BLaER1 (cell line): ENCODE measurements around the gene NFRKB.

Source experiments
- H3K27ac ChIP-seq: shearing (Covaris generic); formaldehyde crosslinking; 2 replicates; pipeline ENCODE4 v1.8.1; 2022
- H3K27me3 ChIP-seq: shearing (Covaris generic); formaldehyde crosslinking; 2 replicates; pipeline ENCODE4 v1.8.1; 2022
- H3K36me3 ChIP-seq: shearing (Covaris generic); formaldehyde crosslinking; 2 replicates; pipeline ENCODE4 v1.8.1; 2022
- H3K4me1 ChIP-seq: shearing (Covaris generic); formaldehyde crosslinking; 2 replicates; pipeline ENCODE4 v1.8.1; 2022
- H3K4me2 ChIP-seq: shearing (Covaris generic); formaldehyde crosslinking; 2 replicates; pipeline ENCODE4 v1.8.1; 2022
- H3K4me3 ChIP-seq: shearing (Covaris generic); formaldehyde crosslinking; 2 replicates; pipeline ENCODE4 v1.8.1; 2022
- H3K9ac ChIP-seq: shearing (Covaris generic); formaldehyde crosslinking; 2 replicates; pipeline ENCODE4 v1.8.1; 2022
- H3K9me3 ChIP-seq: shearing (Covaris generic); formaldehyde crosslinking; 2 replicates; pipeline ENCODE4 v1.8.1; 2022
- H4K20me1 ChIP-seq: shearing (Covaris generic); formaldehyde crosslinking; 2 replicates; pipeline ENCODE4 v1.8.1; 2022
- Cebpa-rat ChIP-seq: shearing (Covaris generic); IDR thresholded peaks from 2 replicates; pipeline ENCODE4 v1.8.1; 2022

NFRKB gene

DNA sequence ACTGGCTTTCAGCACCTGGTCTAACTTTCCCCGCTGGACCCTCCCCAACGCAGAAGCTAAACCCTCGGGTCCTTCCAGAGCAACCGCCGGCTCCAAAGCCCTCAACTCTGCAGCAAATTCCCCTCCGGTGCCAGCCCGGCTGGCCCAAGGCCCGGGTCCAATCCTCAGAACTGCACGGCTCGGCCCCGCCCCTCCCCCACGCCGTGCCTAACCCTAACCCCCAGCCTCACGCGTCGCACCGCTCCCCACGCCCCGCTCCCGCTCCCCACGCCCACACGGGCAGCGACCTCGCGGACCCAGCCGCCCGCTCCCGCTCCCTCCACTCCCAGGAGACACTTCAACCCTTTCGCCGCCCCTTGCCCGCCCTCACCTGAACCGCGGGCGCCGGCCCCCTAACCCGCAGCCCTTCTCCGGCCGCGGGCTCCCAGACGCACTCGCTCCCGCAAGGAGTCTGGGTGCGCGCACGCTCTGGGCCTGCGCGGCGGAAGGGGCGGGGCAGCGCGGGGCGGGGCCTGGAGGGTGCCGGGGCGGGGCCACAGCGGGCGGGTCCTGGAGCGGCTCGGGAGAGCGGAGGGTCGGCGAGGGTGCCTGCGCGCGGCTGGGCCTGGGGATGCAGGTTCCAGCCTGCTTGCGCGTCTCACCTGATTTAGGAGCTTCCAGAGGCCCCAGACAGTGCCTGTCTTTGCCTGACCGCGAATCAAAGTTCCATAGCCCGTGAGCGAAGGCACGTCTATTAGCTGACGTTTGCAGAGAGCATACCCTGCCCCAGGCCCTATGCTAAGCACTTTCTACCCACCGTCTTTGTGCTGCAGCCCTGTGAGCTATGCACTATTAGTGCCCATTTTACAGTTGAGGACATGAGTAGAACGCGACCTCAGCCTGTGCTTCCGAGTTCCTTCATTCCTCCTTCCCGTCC is at the start of gene NFRKB:
TSS of gene NFRKB (minus strand) at position 453 of the 916 bp plus-strand sequence. CDS start 2,729 bp downstream, outside the sequence.
- peak within 1 kb of the TSS; percentile 78 for H3K27ac ChIP-seq
- H3K4me3 ChIP-seq, result peak within 1 kb of the TSS; percentile 82
- no peaks in the 10 kb centered on the region for H3K9me3 ChIP-seq
- peaks cover 36% of the 10 kb centered on the region for H3K36me3 ChIP-seq
- H3K4me2 ChIP-seq, result peak within 1 kb of the TSS; percentile 79
- no peak for TF ChIP-seq Cebpa-rat
- H3K27me3 ChIP-seq, result no peaks in the 10 kb centered on the region
- H4K20me1 ChIP-seq, result peaks cover 43% of the 10 kb centered on the region
- peaks cover 21% of the 10 kb centered on the region for H3K4me1 ChIP-seq
- H3K9ac ChIP-seq, result peak within 1 kb of the TSS; percentile 83

DNA sequence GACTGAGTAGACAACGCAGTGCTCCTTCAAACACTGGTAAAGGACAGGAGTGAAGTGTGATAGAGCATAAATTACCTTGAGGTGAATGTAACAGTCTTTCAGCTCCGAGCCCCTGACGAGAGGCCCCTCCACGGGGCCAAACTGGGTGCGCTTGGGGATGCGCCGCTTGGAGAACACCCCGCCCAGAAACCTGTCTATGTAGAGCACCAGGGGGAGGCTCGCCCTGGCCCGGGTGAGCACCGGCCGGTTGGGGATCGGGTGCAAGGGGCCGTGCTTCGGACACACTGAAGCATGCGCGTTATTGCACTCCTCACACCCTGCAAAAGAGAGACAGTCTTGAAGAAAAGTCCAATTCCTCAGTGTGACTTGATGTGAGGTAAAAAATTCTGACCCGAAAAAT is 49.3 kb upstream of the NFRKB start:
- Histone ChIP-seq H3K27ac (no peak overlapping the region), H3K4me1 (peaks cover 44% of the 10 kb centered on the region), H3K4me3 (no peak overlapping the region), H3K36me3 (peaks cover 40% of the 10 kb centered on the region), H3K9me3 (peaks cover 9% of the 10 kb centered on the region; the same call in 1 of the 2 replicates), H4K20me1 (no peaks in the 10 kb centered on the region), H3K27me3 (no peaks in the 10 kb centered on the region), H3K4me2 (no peak overlapping the region), H3K9ac (no peak overlapping the region)
- TF ChIP-seq Cebpa-rat, result no peak

- no peaks in the 10 kb centered on the region for H3K27me3 ChIP-seq
- no peak for TF ChIP-seq Cebpa-rat
- H3K9ac ChIP-seq, result no peak overlapping the region
- no peaks in the 10 kb centered on the region for H4K20me1 ChIP-seq
- H3K4me1 ChIP-seq, result peaks cover 32% of the 10 kb centered on the region
- H3K27ac ChIP-seq, result no peak overlapping the region
- peaks cover 44% of the 10 kb centered on the region for H3K36me3 ChIP-seq
- no peak overlapping the region for H3K4me3 ChIP-seq
- H3K9me3 ChIP-seq, result peaks cover 9% of the 10 kb centered on the region; the same call in 1 of the 2 replicates
- no peak overlapping the region for H3K4me2 ChIP-seq
These were observed 47.7 kb upstream of the NFRKB start for GRCh38 chr11:129943036-129943435.

GRCh38 chr11:129939510-129939909 is 44.1 kb upstream of the NFRKB start:
- Histone ChIP-seq H3K9ac (no peak overlapping the region), H3K9me3 (peaks cover 5% of the 10 kb centered on the region; the same call in 1 of the 2 replicates), H4K20me1 (no peaks in the 10 kb centered on the region), H3K36me3 (peaks cover 38% of the 10 kb centered on the region), H3K4me1 (peaks cover 13% of the 10 kb centered on the region), H3K4me2 (no peak overlapping the region), H3K4me3 (no peak overlapping the region), H3K27me3 (no peaks in the 10 kb centered on the region), H3K27ac (no peak overlapping the region)
- TF ChIP-seq Cebpa-rat, result no peak

- peaks cover 20% of the 10 kb centered on the region for H3K4me1 ChIP-seq
- no peaks in the 10 kb centered on the region; the same call in 1 of the 2 replicates for H3K9me3 ChIP-seq
- no peak overlapping the region for H3K27ac ChIP-seq
- no peak overlapping the region for H3K9ac ChIP-seq
- no peaks in the 10 kb centered on the region for H3K27me3 ChIP-seq
- no peak for TF ChIP-seq Cebpa-rat
- no peak overlapping the region for H3K4me3 ChIP-seq
- peaks cover 33% of the 10 kb centered on the region for H3K36me3 ChIP-seq
- no peaks in the 10 kb centered on the region for H4K20me1 ChIP-seq
- H3K4me2 ChIP-seq, result no peak overlapping the region
These were observed 43.4 kb upstream of the NFRKB start for GRCh38 chr11:129938764-129939163.

DNA sequence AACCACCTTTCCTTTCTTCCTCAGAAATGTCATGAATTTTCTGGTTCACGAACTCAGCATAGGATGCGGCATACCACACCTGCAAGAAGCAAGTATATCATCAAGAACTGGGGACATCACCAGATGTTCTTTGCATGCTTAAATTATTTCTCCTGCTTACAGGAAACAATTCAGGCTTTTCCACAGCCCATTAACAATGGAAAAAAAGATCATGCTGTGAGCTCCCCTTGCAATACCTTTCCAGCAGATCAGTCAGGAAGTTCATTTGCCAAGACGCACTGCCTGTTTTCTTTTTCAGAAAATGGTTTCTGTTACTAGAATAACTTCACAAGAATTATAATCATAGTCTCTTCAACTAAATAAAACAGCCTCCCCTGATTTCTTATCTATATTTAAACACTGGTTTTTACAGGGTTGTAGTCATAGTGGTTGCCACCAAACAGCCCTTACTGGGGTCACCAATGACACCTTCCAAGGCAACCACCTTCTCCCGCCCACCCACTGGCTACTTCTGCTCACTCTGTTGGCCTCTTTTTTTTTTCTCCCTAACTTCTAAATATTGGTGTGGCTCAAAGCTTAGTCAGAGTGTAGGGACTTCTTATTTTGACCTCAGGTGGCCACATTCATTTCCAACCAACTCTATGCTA is 42.3 kb upstream of the NFRKB start:
- H3K9ac ChIP-seq, result no peak overlapping the region
- H3K27me3 ChIP-seq, result no peaks in the 10 kb centered on the region
- H3K9me3 ChIP-seq, result no peaks in the 10 kb centered on the region
- no peaks in the 10 kb centered on the region for H4K20me1 ChIP-seq
- no peak overlapping the region for H3K4me3 ChIP-seq
- H3K4me2 ChIP-seq, result peak overlapping the region; percentile 36
- no peak for TF ChIP-seq Cebpa-rat
- no peak overlapping the region for H3K27ac ChIP-seq
- peaks cover 24% of the 10 kb centered on the region for H3K36me3 ChIP-seq
- peaks cover 22% of the 10 kb centered on the region for H3K4me1 ChIP-seq

DNA sequence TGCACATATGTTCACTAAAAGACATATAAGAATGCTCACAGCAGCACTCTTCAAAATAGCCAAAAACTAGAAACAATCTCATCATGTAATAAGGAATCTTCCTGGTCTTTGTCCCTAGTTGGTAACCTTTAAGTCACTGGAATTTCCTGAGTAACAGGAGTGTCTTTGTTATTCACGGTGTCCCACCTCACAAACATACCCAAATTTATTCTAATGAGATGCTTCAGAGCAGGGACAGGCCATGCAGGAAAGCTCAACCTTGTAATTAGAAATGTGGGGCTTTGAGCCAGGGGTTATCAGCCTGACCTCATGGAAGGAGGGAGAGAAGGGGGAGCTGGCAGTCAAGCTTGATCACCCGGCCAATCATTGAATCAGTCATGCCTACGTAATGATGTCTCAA is 40.3 kb upstream of the NFRKB start:
- no peaks in the 10 kb centered on the region for H3K27me3 ChIP-seq
- TF ChIP-seq Cebpa-rat, result no peak
- no peak overlapping the region for H3K4me2 ChIP-seq
- no peak overlapping the region for H3K27ac ChIP-seq
- H3K4me1 ChIP-seq, result peaks cover 22% of the 10 kb centered on the region
- H3K9ac ChIP-seq, result no peak overlapping the region
- peaks cover 24% of the 10 kb centered on the region for H3K36me3 ChIP-seq
- no peaks in the 10 kb centered on the region for H3K9me3 ChIP-seq
- H3K4me3 ChIP-seq, result no peak overlapping the region
- no peaks in the 10 kb centered on the region for H4K20me1 ChIP-seq

DNA sequence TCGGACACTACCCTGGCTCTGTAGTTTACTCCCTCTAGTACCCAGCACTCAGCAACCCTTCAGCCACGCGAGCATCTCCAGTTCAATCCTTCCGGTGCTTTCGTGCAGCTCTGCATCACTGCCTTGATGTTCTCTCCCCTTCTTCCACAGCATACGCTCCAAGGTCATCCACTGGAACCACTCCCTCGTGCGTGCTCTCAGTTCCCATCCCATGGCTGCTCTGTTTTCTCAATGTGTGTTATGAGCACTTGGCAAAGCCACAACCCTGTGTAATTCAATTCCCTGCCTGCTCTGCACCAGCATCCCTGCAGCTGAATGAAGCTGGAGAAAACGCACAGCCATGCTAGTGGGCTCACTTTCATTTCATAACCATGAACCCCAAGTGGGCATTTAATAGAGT is 38.5 kb upstream of the NFRKB start:
- no peak overlapping the region for H3K9ac ChIP-seq
- H3K9me3 ChIP-seq, result no peaks in the 10 kb centered on the region
- no peak overlapping the region for H3K4me3 ChIP-seq
- no peak overlapping the region for H3K27ac ChIP-seq
- no peaks in the 10 kb centered on the region for H4K20me1 ChIP-seq
- H3K36me3 ChIP-seq, result peaks cover 30% of the 10 kb centered on the region
- no peak for TF ChIP-seq Cebpa-rat
- peak overlapping the region; percentile 5; the same call in 1 of the 2 replicates for H3K4me2 ChIP-seq
- peaks cover 22% of the 10 kb centered on the region for H3K4me1 ChIP-seq
- no peaks in the 10 kb centered on the region for H3K27me3 ChIP-seq

DNA sequence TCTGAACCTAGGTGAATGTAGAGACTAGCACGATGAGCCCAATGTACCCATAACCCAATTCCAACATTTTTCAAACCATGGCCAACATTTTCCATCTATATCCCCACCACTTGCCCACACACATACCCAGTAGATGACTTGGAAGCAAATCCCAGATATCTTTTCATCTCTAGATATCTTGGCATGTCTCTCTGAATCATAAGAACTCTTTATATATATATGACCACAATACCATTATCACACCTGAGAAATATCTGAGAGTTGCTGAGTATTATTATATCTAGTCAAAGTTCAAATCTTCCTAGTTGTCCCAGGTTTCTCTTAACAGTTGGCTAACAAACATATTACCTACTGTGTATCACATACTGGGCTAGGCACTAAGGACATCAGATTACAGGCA is 37.9 kb upstream of the NFRKB start:
- TF ChIP-seq Cebpa-rat, result no peak
- no peak overlapping the region for H3K9ac ChIP-seq

More for the DNA sequence above, 37.9 kb upstream of the NFRKB start:
- H3K4me3 ChIP-seq, result no peak overlapping the region
- H3K9me3 ChIP-seq, result no peaks in the 10 kb centered on the region
- peaks cover 36% of the 10 kb centered on the region for H3K36me3 ChIP-seq
- H3K27ac ChIP-seq, result no peak overlapping the region
- peaks cover 19% of the 10 kb centered on the region for H3K4me1 ChIP-seq
- no peaks in the 10 kb centered on the region for H4K20me1 ChIP-seq
- no peak overlapping the region for H3K4me2 ChIP-seq
- H3K27me3 ChIP-seq, result no peaks in the 10 kb centered on the region
